HG03159 (cell line): ENCODE measurements around the gene IL22RA2.

Experiments used
- ATAC-seq: cut with Tn5 transposase; IDR thresholded peaks from one replicate; pipeline ENCODE4 v1.9.1; 2021; ENCODE audit warnings: mild to moderate bottlenecking, moderate library complexity; ENCODE audit not compliant: unreplicated experiment

The IL22RA2 gene

GRCh38 chr6:137167702-137168377, 5.6 kb downstream of the IL22RA2 start:
- no peak for ATAC-seq

- ATAC-seq, result no peak
Observed at GRCh38 chr6:137166247-137167098, 7.0 kb downstream of the IL22RA2 start.

- peak; percentile 57 for ATAC-seq
Observed at GRCh38 chr6:137165375-137166246, 7.8 kb downstream of the IL22RA2 start.

GRCh38 chr6:137163732-137164318, 9.6 kb downstream of the IL22RA2 start:
- no peak for ATAC-seq

GRCh38 chr6:137162692-137163306, 10.6 kb downstream of the IL22RA2 start:
- ATAC-seq, result no peak

GRCh38 chr6:137161949-137162348, 11.5 kb downstream of the IL22RA2 start:
- no peak for ATAC-seq

GRCh38 chr6:137160763-137161162, 12.7 kb downstream of the IL22RA2 start:
- ATAC-seq, result no peak

GRCh38 chr6:137159912-137160311, 13.5 kb downstream of the IL22RA2 start:
- no peak for ATAC-seq

GRCh38 chr6:137157601-137158000, 15.8 kb downstream of the IL22RA2 start:
- no peak for ATAC-seq

- no peak for ATAC-seq
Observed at GRCh38 chr6:137156650-137157049, 16.8 kb downstream of the IL22RA2 start.

GRCh38 chr6:137155830-137156229, 17.6 kb downstream of the IL22RA2 start:
- no peak for ATAC-seq

- ATAC-seq, result no peak
Observed at GRCh38 chr6:137150072-137150471, 23.4 kb downstream of the IL22RA2 start.

GRCh38 chr6:137149035-137149393, 24.4 kb downstream of the IL22RA2 start:
- no peak for ATAC-seq

- no peak for ATAC-seq
Observed at GRCh38 chr6:137148306-137149034, 25.0 kb downstream of the IL22RA2 start.

- ATAC-seq, result no peak
Observed at GRCh38 chr6:137147195-137147594, 26.2 kb downstream of the IL22RA2 start.

GRCh38 chr6:137146206-137146605, 27.2 kb downstream of the IL22RA2 start:
- no peak for ATAC-seq

- ATAC-seq, result no peak
Observed at GRCh38 chr6:137145421-137145820, 28.0 kb downstream of the IL22RA2 start.

- ATAC-seq, result no peak
Observed at GRCh38 chr6:137136065-137136464, 37.4 kb downstream of the IL22RA2 start.

- ATAC-seq, result no peak
Observed at GRCh38 chr6:137134483-137134882, 39.0 kb downstream of the IL22RA2 start.

- ATAC-seq, result no peak
Observed at GRCh38 chr6:137133122-137133521, 40.3 kb downstream of the IL22RA2 start.
